Fibroblast of upper back skin (primary cell): ENCODE data around the gene MUC6.
"Not testable (repeated sequence)": the region's sequence is repeated elsewhere in the genome, so short reads cannot be mapped to it uniquely, and the experiment has no call there.

Experiments used
- DNase-seq: peaks from one replicate; pipeline ENCODE4 v3.0.0-alpha.2; 2013

MUC6 gene

GRCh38 chr11:1022411-1022810, 14.1 kb downstream of the MUC6 start:
- DNase-seq: no peak

GRCh38 chr11:1020211-1020905, 16.2 kb downstream of the MUC6 start:
- no peak for DNase-seq

GRCh38 chr11:1019321-1019910, 17.1 kb downstream of the MUC6 start:
- DNase-seq: no peak

DNA sequence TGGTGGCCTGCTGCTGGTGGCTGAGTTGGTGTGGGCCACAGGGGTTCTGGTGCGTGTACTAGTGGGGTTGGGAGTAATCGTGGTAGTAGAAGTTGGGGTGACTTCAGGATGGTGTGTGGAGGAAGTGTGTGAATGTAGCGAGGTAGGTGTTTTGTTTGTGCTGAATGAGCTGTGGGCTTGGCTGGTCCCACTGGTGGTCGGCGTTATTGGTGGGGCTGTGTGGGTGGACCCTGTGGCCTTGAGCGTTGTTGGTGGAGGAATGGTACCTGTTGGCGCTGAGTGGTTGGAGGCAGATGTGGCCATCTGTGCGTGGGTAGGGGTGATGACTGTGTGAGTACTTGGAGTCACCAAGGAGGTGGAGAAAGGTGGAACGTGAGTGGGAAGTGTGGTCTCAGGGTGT, 18.4 kb downstream of the MUC6 start:
- DNase-seq: no peak

DNA sequence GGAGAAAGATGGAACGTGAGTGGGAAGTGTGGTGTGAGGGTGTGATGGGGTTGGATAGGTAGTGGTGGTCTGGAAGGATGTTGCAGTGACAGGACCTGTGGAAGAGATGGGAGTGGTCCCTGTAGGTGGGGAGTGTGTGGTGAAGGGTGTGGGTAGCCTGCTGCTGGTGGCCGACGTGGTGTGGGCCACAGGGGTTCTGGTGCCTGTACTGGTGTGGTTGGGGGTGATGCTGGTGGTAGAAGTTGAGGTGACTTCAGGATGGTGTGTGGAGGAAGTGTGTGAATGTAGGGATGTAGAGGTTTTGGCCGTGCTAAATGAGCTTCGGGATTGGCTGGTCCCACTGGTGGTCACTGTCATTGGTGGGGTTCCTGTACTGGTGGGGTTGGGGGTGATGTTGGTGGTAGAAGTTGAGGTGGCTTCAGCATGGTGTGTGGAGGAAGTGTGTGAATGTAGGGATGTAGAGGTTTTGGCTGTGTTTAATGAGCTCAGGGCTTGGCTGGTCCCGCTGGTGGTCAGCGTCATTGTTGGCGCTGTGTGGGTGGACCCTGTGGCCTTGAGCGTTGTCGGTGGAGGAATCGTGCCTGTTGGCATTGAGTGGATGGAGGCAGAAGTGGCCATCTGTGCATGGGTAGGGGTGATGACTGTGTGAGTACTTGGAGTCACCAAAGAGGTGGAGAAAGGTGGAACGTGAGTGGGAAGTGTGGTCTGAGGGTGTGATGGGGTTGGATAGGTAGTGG, 19.1 kb downstream of the MUC6 start:
- no peak for DNase-seq

GRCh38 chr11:1016610-1017126, 19.9 kb downstream of the MUC6 start:
- not testable (repeated sequence) for DNase-seq

- no peak for DNase-seq
These were observed 20.5 kb downstream of the MUC6 start for GRCh38 chr11:1015826-1016545.

DNA sequence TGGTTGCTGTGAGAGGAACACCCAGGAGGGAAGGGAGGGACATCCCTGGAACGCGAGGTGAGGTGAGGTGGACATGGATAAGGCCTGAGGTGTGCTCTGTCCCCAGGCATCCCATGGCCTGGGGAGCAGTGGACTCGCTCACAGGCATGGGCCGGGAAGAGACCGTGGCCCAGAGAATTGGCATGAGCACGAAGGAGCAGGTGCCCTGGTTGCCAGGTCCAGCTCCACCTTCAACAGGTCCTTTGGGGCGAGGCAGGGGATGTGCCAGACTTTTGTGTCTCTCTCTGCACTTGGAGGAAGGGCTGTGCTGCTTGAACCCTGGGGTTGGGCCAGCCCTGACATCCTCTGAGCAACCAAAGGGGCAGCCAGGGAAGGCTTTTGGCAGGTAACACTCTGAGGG, 21.5 kb downstream of the MUC6 start:
- no peak for DNase-seq

DNA sequence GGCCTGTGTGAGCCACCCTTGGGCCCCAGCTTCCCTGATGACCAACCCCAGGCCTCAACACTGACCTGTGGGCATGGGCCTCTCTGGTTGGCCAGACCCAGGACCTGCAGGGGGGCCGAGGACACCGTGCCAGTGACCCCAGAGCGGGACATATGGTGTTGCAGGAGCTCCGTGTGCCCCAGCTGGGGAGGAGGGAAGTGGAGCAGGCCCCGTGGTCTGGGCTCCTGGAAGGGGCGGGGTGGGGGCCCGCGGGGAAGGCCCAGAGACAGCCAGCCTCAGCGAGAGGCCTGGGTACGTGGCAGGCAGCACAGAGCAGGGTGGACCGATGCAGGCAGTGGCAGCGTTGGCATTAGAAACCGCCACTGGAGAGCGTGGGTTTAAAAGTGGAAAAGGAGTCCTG, 22.2 kb downstream of the MUC6 start:
- DNase-seq: no peak

- no peak for DNase-seq
These were observed 22.9 kb downstream of the MUC6 start for GRCh38 chr11:1013631-1013935.

DNA sequence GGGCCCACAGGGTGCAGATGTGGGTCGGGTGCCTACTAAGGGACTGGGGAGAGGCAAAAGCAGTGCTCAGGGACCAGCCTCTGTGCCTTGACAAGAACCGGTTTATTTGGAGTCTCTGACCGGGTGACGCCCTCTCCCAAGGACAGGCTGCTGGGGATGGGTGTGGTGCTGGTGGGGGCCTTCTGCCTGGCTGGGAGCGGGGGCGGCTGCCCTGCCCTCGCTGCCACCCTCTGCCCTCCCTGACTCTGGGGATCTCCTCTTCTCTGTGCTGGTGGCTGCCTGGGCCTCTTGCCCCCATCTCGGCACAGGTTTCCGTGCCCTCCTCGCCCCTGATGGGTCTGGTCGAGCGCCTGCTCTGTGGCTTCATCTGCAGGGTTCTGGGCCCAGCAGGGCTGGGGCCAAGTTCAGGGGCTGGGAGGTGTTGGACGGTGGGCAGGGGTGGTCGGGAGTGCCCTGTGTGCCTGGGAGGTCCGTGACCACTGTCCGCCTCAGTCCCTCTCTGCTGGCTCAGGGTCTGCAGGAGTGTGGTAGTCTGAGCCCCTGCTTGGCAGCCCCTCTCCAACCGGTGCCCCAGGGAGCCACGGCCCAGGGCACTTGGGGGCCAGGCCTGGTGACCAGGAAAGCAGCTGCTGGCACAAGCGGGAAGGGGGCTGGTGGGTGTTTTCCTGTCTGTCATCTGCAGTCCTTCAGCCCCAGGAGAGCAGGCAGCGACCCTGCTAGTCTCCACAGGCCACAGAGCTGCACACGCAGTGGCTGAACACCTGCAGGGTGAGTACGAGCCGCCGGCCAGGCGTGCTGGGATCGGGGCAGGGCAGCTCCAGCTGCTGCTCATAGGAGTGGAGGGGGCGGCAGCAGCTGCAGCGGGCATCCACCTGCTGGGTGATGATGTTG, 23.5 kb downstream of the MUC6 start:
- no peak for DNase-seq

DNA sequence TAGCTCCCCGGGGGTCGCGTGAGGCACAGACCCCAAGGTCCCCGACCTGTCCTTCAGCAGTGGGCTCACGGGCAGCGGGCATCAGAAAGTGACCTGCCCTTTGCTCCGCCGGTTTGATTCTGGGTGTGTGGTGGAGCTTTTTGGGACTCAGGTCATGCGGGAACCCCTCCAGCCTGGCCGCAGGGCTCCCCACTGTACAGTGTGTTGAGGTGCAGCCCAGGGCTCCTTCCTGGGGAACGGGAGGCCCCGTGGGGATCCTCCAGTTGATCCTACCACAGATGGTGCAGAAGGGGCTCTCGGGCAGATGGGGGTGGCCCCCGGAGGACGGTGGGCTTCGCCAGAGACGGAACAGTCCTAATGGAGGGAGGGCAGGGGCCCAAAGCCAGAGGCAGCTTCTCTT, 24.2 kb downstream of the MUC6 start:
- no peak for DNase-seq

GRCh38 chr11:1011320-1011698, 25.2 kb downstream of the MUC6 start:
- DNase-seq: no peak

GRCh38 chr11:1010551-1011319, 25.8 kb downstream of the MUC6 start:
- no peak for DNase-seq

GRCh38 chr11:1009991-1010390, 26.5 kb downstream of the MUC6 start:
- no peak for DNase-seq

DNA sequence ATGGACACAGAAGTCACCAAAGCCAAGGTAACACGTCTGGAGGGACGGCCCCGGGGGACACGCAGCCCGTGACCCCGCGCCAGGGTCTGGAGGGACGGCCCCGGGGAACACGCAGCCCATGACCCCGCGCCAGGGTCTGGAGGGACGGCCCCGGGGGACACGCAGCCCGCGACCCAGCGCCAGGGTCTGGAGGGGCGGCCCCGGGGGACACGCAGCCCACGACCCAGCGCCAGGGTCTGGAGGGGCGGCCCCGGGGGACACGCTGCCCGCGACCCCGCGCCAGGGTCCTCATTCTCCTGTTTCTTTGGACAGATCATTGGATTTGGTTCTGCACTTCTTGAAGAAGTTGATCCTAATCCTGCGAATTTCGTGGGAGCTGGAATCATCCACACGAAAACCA, 27.1 kb downstream of the MUC6 start:
- no peak for DNase-seq

- DNase-seq: no peak
These were observed 27.7 kb downstream of the MUC6 start for GRCh38 chr11:1008803-1009145.

GRCh38 chr11:1008001-1008802, 28.3 kb downstream of the MUC6 start:
- no peak for DNase-seq

DNA sequence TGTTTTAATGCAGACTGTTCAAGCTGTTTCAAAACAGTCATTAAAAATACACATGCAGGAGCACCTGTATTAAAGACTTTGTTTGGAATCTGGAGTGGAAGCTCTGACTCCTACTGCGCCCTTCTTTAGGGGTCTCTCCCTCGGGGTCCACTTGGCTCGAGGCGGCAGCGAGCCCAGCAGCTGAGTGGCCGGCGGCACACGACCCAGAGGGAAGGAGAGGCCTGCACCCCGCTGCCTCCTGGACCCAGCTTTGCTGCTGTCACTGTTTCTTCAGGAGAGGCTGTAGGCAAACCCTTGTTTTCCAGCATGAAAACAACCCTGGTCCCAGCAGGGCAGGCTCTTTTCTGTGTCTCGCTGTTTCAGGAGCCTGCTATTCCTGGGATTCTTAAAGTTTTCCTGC, 29.2 kb downstream of the MUC6 start:
- DNase-seq: no peak

DNA sequence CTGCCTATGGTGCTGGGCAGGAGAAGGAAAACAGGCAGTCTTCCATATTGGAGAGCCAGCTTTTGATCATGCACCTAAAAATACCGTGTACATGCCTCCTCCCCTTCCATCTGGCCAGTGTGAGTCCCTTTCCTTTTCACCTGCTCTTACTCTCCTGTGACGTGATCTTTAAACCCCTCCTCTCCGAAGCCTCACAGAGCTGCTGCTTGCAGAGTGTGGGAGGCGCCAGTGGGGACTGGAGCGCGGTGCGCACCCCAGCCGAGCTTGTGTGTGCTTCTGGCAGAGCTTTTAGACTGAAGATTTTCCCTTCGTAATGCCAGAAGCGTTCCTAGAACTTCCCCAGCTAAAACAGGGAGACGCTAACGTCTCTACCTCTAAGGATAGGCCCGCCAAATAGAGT, 29.8 kb downstream of the MUC6 start:
- DNase-seq: no peak

DNA sequence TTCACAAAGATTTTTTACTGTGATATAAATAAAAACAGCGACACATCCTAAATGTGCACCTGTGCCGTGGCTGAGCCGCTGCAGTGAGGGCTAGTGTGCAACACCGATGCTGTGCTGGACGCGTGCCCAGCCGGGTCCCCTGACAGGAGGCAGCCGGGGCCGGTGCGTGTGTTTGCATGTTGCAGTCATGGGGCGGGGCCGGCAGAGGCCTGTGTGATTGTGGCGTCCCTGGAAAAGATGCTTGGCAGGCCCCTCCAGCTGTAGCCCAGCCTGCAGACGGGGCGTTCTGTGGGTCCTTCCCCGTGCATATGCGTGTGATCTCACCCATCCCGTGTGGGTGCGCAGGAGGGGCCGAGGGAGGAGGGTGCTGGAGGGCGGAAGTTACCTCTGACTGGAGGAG, 30.6 kb downstream of the MUC6 start:
- DNase-seq: peak; percentile 10
